Gastroesophageal sphincter (tissue), 3 donors: ENCODE results near the gene DMRTC1B.
"Not testable (repeated sequence)": the region's sequence is repeated elsewhere in the genome, so short reads cannot be mapped to it uniquely, and the experiment has no call there.

Experiments used
- CTCF ChIP-seq, 4 experiments: fragments of 200-600 bp in 2 of 4; fragments of 450-650 bp in 2 of 4; sonication (generic) in 1 of 4; IDR thresholded peaks; one replicate each; pipeline ENCODE4 v1.5.1; 2017 to 2019; ENCODE audit warnings: antibody characterized with exemption in 4 of 4, mild to moderate bottlenecking in 2 of 4, moderate library complexity in 2 of 4
- POLR2A ChIP-seq, 2 donors: fragments of 450-650 bp; IDR thresholded peaks; one replicate each; pipeline ENCODE4 v1.6.1; 2017; ENCODE audit warnings: antibody characterized with exemption in 2 of 2, mild to moderate bottlenecking in 2 of 2, moderate library complexity in 1 of 2

- not testable (repeated sequence) for TF ChIP-seq POLR2A, CTCF (IDR thresholded peaks at IDR 0.05)
Observed at GRCh38 chrX:72783365-72783936, 6.8 kb downstream of the DMRTC1B start.
